Measurements from ENCODE around the gene CASP3.
A peak's percentile ranks its signal among the peaks of the same experiment; 100 is the strongest.
"Not testable (repeated sequence)": the region's sequence is repeated elsewhere in the genome, so short reads cannot be mapped to it uniquely, and the experiment has no call there.

Gene CASP3

GRCh38 chr4:184628103-184628502, 21.1 kb downstream of the CASP3 start:
- DNase-seq = no peak

- DNase-seq = peak; percentile 13
These were observed 23.3 kb downstream of the CASP3 start for GRCh38 chr4:184625783-184626596.

GRCh38 chr4:184624972-184625554, 24.2 kb downstream of the CASP3 start:
- no peak for DNase-seq

- DNase-seq = not testable (repeated sequence)
These were observed 24.7 kb downstream of the CASP3 start for GRCh38 chr4:184624504-184624903.

GRCh38 chr4:184621518-184621917, 27.7 kb downstream of the CASP3 start:
- DNase-seq = no peak

- no peak for DNase-seq
These were observed 28.9 kb downstream of the CASP3 start for GRCh38 chr4:184620212-184620867.

- DNase-seq = no peak
These were observed 31.5 kb downstream of the CASP3 start for GRCh38 chr4:184617600-184618196.

GRCh38 chr4:184616633-184617551, 32.4 kb downstream of the CASP3 start:
- no peak for DNase-seq

GRCh38 chr4:184616168-184616567, 33.1 kb downstream of the CASP3 start:
- not testable (repeated sequence) for DNase-seq

- DNase-seq = no peak
These were observed 34.7 kb downstream of the CASP3 start for GRCh38 chr4:184614509-184614908.

GRCh38 chr4:184613405-184613804, 35.8 kb downstream of the CASP3 start:
- DNase-seq = no peak

GRCh38 chr4:184612074-184612473, 37.2 kb downstream of the CASP3 start:
- no peak for DNase-seq

GRCh38 chr4:184607429-184607828, 41.8 kb downstream of the CASP3 start:
- DNase-seq = not testable (repeated sequence)

GRCh38 chr4:184602857-184603256, 46.4 kb downstream of the CASP3 start:
- DNase-seq = not testable (repeated sequence)

- not testable (repeated sequence) for DNase-seq
These were observed 48.3 kb downstream of the CASP3 start for GRCh38 chr4:184600982-184601381.

- DNase-seq = no peak
These were observed 49.6 kb downstream of the CASP3 start for GRCh38 chr4:184599492-184600135.

GRCh38 chr4:184598753-184599491, 50.3 kb downstream of the CASP3 start:
- DNase-seq = no peak

GRCh38 chr4:184596617-184597185, 52.5 kb downstream of the CASP3 start:
- DNase-seq = no peak

GRCh38 chr4:184596044-184596616, 53.1 kb downstream of the CASP3 start:
- no peak for DNase-seq

GRCh38 chr4:184595430-184595829, 53.8 kb downstream of the CASP3 start:
- DNase-seq = no peak
